Measurements from ENCODE around the gene RSPH1.

RSPH1 gene

DNA sequence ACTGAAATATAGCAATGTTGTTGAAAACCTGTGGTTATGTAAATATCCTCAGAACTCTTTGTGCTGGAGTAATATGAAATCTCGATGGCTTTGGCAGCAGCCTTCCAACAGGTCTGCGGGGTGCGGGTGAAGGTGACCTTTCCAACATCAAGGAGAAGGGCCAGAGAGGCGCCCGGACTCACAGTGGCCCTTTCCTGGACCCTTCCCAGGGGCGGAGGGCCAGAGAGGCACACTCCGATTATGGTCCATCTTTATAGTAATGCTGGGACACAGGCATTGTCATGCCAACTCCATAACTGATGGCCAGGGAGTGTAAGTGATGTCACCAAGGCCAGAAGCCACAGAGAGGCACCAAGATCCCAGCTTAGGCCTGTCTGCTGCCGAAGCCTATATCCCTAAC, 35.7 kb upstream of the RSPH1 start:
- no peak for DNase-seq (ENCODE audit: low read depth)

DNA sequence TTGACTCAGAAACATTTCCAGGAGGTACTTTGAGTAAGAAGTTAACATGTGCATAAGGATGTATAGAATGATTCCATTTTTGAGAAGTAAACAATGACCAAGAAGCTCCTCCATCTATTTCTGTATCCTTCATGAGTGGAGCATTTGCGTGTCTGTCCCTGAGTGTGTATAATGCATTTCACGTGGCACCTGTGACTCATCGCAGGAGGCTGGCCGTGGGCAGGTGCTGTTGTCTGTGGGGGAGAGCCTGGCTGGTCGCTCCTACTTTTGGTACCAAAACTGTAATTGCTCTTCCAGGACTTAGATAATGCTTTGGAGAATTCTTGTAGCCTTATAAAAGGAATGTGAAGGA, 34.1 kb upstream of the RSPH1 start:
- DNase-seq (ENCODE audit: low read depth): no peak

DNA sequence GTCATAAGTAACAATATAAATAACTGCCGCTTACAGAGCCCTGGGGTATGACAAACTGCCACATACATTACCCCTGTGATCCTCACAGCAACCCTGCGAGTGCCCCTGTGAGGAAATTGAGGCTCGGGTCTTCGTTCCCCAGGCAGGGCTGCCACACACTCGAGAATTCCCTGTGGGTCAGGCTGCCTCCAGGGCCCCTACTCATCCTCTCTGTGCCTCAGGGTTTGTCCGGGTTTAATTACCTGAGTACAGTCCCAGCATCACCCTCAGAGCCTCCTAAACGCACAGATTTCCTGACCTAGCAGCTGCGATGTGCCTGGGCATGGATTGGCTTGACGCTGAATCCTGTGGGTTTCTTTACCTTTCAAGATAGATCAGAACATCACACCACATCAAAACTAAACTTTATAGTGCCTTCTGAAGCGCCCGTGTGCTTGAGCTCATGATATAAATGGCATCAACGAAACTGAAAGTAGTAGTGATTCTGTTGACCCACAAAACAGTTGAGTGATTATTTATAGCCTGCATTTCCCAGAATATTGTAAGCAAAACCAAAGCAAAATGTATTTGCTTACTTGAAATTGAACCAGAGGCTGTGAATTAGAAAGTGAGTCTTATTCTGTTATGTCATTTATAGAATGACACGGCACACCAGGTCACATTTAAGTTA, 31.6 kb upstream of the RSPH1 start:
- DNase-seq (ENCODE audit: low read depth): no peak

DNA sequence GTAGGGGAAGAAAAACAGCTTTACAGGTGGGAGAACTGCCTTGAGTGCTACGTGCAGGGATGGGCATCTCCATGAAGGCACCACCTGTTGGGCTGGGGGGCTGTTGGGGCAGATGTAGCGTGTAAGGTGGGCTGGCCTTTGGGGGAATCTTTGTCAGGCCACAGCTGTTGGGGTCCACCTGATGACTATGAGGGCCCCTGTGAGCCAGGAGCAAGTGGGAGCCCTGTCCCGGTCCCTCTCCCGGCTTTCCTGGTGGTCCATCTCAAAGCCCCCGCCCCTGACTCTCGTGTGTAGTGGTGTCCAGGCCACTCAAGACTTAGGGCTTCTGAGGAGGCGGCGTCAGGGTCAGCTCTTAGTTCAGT, 31.1 kb upstream of the RSPH1 start:
- DNase-seq (ENCODE audit: low read depth): no peak

DNA sequence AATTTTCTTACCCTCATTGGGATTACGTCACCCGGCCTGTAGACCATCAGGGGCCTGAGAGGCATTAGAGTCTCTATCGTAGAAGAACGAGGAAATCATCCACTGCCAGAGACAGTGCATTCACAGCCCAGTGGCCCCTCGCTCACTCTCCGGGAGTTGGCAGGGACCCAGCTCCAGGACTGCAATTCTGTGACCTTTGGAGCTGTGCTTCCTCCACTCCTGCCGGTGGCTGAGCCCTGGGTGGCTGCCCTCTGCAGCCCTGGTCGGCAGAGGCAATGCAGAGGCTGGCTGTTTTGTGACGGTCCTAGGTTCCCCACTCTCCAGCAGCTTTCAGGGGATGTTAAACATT, 30.3 kb upstream of the RSPH1 start:
- no peak for DNase-seq (ENCODE audit: low read depth)

DNA sequence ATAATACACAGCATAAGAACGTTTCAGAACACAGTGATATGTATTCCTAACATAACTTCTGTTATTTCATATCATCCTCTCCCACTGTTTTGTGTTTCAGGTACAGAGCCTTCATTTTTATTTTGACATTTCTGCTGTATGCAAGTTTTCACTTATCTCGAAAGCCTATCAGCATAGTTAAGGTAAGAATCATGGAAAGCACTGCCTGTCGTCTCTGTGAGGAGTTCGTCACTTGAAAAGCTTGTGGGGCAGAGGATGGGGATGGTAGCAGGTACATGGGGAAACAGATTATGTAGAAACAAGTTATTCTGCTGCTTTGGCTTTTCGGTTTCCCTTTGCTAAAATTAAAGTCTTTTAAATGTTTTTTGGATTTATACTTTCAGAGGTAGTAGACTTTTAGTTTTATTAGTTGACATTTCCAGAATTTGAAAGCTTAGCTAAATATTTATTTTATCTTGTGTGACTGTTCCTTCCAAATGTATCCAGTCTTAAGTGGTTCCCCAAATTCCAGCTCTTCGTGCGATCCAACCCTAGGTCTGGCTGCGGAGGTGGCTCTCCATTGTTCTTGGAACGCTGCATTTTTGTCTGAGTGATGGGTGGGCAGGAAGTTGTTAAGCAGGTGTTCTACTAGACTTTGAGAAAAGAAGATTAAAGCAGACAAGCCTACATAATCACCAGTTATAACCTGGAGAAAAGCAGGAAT, 29.8 kb upstream of the RSPH1 start:
- DNase-seq (ENCODE audit: low read depth): no peak

DNA sequence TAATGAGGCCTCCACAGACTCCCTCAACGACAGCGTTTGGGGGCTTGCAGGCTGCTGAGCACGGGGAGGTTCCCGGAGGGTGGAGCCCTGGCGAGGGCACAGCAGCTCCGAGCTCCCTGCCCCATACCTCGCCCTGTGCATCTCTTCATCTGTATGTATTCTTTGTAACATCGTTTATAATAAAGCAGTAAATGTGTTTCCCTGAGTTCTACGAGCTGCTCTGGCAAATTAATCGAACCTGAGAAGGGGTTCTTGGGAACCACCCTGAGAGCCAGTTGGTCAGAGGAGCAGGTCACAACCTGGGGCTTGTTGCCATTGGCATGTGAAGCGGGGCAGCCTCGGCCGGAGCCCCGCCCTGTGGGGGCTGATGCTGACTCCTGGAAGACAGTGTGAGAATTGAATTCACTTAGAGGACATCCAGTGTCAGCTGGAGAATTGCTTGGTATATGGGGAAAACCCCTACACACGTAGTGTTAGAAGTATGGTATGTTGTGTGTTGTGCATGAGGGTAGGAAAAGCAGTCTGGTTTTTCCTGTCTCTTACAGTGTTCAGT, 29.1 kb upstream of the RSPH1 start:
- DNase-seq (ENCODE audit: low read depth): peak; percentile 27

DNA sequence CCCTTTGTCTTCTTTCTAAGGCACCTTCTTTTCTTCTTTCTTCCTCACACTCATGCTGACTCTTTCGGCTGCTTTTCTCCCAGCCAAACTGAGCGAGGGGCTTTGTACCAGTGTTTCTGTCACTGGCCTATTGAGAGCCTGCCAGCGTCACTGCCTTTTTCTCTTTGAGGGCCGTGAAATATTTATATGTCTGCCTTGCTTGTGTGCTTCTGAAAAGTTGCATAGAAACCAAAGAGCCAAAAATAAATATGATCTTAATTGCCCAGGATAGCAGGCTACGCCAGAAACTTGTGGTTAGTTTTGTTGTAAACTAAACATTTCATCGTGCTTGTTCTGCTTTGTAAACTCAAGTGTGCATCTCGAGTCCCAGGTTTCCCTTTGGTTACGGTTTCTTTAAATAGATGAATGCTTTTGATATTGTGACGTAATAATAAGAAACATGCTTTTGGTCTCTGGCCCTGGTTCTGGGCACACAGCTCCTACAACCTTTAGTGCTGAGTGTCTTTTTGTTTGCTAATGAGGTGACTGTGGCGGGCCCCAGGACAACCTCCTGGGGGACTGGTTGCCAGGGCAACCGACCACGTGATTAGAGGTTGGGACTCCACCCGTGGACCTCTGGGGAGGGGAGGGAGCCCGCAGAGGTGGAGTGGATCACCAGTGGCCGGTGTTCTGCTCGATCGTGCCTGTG, 28.5 kb upstream of the RSPH1 start:
- DNase-seq (ENCODE audit: low read depth): peak; percentile 89

DNA sequence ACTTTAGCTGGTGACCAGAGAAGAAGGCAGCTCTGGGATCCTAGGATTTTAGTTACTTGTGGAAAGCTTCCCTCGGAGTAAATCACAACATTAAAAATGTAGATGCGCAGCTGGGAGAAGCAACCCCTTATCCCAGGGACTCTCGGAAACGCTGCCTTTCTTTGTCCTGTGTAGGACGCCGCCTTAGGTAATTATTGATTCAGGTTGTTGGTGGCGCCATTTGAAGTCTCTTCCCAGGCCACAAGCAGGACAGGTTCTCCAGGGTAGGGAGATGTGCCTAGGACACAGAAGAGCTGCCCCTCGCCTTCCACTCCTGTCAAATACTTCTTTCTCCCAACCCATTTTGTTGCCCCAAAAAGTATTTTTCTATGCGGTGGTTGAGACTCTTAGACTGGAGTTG, 27.9 kb upstream of the RSPH1 start:
- DNase-seq (ENCODE audit: low read depth): no peak

DNA sequence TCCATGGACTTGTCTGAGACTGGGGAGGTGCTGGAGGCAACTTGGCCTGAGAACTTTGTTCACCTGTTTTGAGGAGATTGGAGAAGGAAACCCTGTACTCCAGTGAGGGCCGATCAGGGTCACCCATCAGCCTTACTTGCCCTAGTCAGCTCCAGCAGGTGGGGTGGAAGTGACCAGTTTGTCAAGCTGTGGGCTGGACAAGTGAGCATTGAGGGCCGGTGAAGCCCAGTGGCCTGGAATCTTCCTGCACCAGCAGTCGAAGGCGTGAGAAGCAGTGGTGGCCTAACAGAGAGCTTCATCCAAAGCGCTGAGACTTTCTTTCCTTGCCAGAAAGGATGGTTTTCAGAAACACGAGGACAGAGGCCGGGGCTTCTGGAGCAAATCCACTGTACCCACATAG, 27.2 kb upstream of the RSPH1 start:
- DNase-seq (ENCODE audit: low read depth): no peak

DNA sequence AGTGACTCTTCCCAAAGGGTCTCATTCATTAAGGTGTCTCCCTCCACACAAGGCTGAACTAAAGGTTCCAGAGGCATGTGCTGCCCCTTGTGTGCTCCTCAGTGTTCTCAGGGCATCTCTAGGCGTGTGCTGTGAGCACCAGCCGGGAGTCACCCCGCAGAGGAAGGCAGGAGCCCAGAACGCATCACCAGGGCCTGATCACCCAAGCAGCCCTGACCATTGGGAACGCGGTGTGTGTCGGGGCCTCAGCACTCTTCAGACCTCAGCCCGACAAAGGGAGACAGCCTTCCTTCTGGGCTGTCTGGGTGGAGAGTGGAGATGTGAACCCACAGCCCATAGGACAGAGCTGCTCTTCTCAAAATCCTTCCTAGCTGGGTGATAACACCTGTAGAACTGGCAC, 26.7 kb upstream of the RSPH1 start:
- DNase-seq (ENCODE audit: low read depth): no peak

DNA sequence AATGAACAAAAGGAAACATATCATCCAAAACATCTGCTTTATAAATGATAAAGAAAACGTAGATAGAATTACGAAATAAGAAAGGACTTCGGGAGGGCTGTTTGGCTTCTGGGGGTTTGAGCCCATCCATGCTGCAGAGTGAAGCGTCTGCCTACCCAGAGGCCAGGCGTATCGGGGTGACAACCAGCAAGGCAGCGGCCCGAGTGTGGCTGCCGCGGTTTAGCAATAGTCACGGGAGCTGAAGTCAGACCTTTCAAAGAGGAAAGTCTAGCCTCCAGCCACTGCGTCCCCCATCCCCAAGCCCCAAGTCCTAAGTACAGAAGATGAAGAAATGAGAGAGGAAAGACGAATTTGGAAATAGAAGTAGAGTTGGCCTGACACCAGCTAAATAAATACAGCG, 26.2 kb upstream of the RSPH1 start:
- no peak for DNase-seq (ENCODE audit: low read depth)

DNA sequence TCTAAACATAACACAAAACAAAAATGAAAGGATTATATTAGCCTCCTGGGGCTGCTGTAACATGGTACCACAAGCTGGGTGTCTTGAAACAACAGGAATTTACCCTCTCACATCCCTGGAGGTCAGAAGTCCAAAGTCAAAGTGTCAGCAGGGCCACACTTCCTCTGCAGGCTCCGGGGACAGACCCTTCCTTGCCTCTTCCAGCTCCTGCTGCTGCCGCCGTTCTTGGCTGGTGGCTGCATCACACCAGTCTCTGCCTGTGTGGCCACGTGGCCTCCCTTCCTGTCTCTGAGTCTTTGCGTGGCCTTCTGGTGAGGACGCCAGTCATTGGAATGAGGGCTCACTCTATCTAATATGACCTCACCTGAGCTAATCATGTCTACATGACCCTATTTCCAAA, 25.8 kb upstream of the RSPH1 start:
- no peak for DNase-seq (ENCODE audit: low read depth)

DNA sequence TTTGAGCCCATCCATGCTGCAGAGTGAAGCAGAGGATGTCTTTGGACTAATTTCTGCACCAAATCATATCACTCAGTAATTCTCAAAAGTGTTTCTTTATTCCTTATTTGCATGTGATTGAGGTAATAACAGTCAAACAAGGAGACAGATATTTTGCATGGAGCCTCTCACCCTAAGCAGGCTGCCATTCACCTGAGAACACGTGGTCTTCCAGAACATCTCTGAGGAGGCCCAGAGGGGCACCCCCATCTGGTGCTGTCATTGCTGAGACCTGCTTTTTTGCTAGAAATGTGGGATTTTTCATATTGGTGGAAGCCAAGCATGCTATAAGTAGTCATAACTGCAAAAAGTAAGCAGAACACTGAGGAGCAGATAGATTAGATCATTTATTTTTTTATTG, 25.4 kb upstream of the RSPH1 start:
- no peak for DNase-seq (ENCODE audit: low read depth)

DNA sequence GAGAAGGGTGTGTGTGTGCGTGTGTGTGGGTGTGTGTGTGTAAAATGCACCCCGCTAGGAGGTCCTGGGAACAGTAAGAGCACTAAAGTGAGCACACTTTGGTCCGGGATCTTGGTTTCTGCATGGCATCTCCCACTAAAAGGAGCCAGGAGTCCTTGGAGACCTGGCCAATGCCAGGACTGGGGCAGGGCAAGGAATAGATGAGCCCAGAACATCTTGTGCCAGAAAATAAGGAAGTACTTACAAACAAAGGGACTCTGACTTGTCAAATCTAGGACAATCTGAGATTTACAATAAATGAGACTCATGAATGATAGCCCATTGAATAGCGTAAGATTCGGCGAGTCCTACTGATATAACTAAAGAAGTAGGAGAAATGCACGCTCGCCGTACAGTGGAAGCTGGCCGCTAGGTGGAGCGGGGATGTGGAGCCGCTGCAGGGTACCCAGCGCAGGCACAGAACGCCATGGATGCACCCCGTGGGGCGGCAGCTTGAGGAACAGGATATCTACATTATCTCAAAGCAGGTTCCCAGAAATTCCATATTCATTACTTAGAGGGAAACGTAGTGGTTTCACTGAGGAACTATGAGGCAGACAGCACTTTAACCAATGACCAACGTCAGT, 24.7 kb upstream of the RSPH1 start:
- DNase-seq (ENCODE audit: low read depth): no peak

DNA sequence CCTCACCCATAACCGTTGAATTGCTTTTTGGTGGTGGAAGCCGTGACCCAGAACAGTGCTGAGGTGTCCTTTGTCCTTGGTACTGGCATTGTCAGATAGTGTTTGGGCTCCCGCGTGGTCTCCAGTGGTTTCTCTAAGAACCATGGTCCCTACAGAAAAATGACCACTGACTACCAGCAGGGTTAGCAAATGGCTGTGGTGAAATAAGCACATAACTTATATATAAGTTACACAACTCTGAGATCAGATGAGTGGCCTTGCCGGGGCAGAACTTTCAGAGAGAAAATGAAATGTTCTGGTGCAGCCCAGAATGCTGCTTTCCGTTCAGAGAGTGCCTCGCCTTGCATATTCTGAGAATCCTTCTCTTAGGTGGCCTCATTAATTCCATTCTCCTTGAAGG, 22.6 kb upstream of the RSPH1 start:
- DNase-seq (ENCODE audit: low read depth): no peak

DNA sequence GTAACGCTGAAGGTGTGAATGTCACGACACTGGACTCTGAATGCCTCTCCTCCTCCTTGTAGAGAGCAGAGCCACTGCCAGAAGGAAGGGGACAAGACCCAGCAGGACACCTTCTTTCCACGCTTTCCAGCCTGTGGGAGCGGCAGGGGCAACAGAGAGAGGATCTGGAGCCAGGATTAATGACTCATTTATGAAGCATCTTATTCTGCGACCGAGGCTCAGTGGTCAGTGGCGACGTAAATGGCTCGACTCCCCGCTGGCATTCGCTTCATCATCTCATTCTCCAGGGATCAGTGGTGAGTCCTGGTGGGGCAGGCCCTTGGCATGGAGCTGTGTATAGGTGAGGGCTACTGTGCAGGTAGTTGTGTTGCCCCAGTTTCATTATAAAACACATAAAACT, 22.2 kb upstream of the RSPH1 start:
- DNase-seq (ENCODE audit: low read depth): peak; percentile 51

DNA sequence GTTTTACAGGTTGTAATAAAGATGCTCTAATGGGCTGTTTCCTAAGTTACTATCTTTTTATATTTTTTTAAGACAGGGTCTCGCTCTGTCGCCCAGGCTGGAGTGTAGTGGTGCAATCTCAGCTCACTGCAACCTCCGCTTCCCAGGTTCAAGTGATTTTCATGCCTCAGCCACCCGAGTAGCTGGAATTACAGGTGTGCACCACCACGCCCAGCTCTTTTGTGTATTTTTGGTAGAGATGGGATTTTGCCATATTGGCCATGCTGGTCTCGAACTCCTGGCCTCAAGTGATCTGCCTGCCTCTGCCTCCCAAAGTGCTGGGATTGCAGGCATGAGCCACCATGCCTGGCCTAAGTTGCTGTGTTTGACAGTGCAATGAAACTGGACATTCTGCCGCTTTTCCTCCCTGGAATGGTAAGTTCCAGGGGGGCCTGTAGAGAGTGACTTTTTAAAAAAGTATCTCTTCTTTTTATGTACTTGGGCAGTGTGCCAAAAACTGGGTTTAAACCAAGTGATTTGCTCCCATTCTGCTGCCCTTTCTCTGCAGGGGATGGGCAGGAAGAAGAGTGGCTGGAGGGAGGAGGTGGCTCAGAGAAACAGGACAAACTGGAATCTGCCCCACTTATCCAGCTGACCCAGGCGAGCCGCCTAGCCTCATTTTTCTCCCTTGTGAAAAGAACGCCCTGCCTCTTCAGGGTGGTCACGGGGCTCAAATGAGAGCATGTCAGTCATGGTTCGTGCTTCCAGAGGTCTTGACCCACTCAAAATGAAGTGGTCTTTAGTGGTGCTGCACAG, 19.9 kb upstream of the RSPH1 start:
- no peak for DNase-seq (ENCODE audit: low read depth)

DNA sequence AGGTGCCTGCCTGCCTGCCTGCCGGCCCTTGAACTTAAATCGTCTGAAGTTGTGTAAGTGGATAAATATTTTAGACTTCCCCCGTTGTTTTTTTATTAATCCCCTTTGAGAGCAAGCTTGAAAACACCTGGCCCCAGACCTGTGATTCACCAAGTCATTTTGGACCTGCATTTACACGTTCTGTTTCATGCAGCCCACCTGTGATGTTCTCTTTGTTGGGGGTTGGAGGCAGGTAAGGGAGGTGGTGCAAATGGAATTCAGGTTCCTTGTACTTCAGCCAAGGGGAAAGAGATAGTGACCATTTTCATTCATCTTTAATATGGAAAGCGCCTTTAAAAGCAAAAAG, 18.8 kb upstream of the RSPH1 start:
- no peak for DNase-seq (ENCODE audit: low read depth)

DNA sequence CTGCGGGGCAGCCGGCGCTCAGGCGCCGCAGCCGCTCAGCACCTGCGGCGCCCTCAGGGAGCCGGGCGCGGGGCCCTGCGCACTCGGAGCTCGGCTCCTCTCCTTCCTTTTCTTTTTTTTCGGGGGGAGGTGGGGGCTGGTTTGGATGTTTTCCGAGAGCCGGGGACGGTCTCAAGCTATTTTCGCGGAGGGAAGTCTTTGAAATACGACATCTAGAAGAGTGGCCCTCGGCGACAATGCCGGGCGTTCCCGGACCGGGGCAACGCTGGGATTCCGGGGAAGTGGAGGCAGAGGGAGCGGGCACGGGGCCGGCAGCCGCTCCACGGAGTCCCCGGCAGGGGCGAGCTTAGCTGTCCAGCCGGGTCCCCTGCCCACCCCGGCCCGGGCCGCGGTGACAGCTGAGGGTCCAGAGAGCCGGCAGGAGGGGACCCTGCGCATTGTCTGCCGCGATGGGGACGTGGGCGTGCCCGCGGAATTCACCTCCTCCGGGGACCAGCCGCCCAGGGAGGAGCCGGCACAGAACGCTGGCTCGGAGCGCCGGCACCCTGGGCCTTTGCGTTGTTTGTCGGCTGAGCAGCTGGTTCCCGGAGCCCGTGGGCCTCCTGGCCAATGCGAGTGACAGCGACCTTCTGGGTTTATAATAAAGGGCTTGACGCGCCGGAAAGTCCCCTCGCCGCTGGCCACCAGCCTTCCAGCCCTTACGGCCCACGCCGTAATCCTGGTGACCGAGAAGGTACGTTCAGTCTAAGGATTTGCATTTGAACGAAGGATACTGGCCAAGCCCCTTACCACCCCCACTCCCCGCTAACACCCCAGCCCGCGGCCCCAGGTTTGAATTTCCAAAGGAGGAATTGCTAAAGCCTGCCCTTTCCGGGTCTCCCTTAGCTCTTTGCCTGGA, 18.2 kb upstream of the RSPH1 start:
- no peak for DNase-seq (ENCODE audit: low read depth)

Data from fibroblast of gingiva (primary cell).